Liver (tissue), 9 donors: ENCODE results near the gene ATP5PD. TPM values are rescaled to one million over a fixed set of nuclear protein-coding genes. Genes with fewer than 3 reads are reported as not detected.

Source experiments
- DNase-seq: peaks from one replicate; pipeline ENCODE4 v3.0.0-alpha.2; 2017; ENCODE audit warnings: low spot score
- H3K27ac ChIP-seq, 2 donors: one replicate each; pipeline ENCODE4 v1.7.0; 2013; ENCODE audit warnings: inconsistent platforms in 2 of 2, low read length in 2 of 2, control low read depth in 1 of 2, low read depth in 1 of 2, mild to moderate bottlenecking in 1 of 2
- H3K27me3 ChIP-seq, 4 donors: one replicate each; pipeline versions ENCODE4 v1.6.1 to v1.7.0; 2013; ENCODE audit warnings: low read length in 3 of 4, inconsistent platforms in 1 of 4, mild to moderate bottlenecking in 1 of 4, moderate library complexity in 1 of 4; ENCODE audit not compliant: control insufficient read depth in 4 of 4, insufficient read depth in 4 of 4
- H3K36me3 ChIP-seq, 4 donors: one replicate each; pipeline versions ENCODE4 v1.6.1 to v1.7.0; 2013; ENCODE audit warnings: low read length in 3 of 4, mild to moderate bottlenecking in 3 of 4, low read depth in 1 of 4, moderate library complexity in 1 of 4; ENCODE audit not compliant: control insufficient read depth in 4 of 4, insufficient read depth in 3 of 4
- H3K4me1 ChIP-seq, 4 donors: one replicate each; pipeline versions ENCODE4 v1.6.1 to v1.7.0; 2013; ENCODE audit warnings: low read length in 3 of 4, mild to moderate bottlenecking in 3 of 4, moderate library complexity in 1 of 4; ENCODE audit not compliant: control insufficient read depth in 4 of 4, insufficient read depth in 4 of 4
- H3K4me3 ChIP-seq, 3 donors: one replicate each; pipeline versions ENCODE4 v1.6.1 to v1.7.0; 2013; ENCODE audit warnings: low read length in 3 of 3, control low read depth in 1 of 3, low read depth in 1 of 3, mild to moderate bottlenecking in 1 of 3
- H3K9ac ChIP-seq, 2 donors: one replicate each; pipeline ENCODE4 v1.7.0; 2013; ENCODE audit warnings: low read length in 2 of 2, mild to moderate bottlenecking in 2 of 2, moderate library complexity in 2 of 2, control low read depth in 1 of 2, low read depth in 1 of 2
- H3K9me3 ChIP-seq, 4 donors: one replicate each; pipeline versions ENCODE4 v1.6.1 to v1.7.0; 2013; ENCODE audit warnings: low read length in 3 of 4; ENCODE audit not compliant: control insufficient read depth in 4 of 4
- ATF3 ChIP-seq: IDR thresholded peaks from 2 replicates; pipeline ENCODE4 v1.6.1; 2016; ENCODE audit warnings: antibody characterized with exemption
- CTCF ChIP-seq: fragments of 150-350 bp; IDR thresholded peaks from 2 replicates; pipeline ENCODE4 v1.5.1; 2017; ENCODE audit warnings: improper control_type of control experiment, low read depth, low read length; ENCODE audit not compliant: missing input control
- EGR1 ChIP-seq, 2 donors: IDR thresholded peaks; 2 replicates each; pipeline ENCODE4 v1.6.1; 2016 to 2018; ENCODE audit warnings: antibody characterized with exemption in 2 of 2, low read depth in 2 of 2
- FOXA2 ChIP-seq: IDR thresholded peaks from 2 replicates; pipeline ENCODE4 v1.6.1; 2016; ENCODE audit warnings: antibody characterized with exemption
- GABPA ChIP-seq, 2 donors: IDR thresholded peaks in 1 of 2; conservative IDR thresholded peaks in 1 of 2; 2 replicates each; pipeline ENCODE4 v1.6.1; 2016; ENCODE audit warnings: antibody characterized with exemption in 2 of 2, mild to moderate bottlenecking in 1 of 2, moderate library complexity in 1 of 2
- HNF4A ChIP-seq, 2 donors: conservative IDR thresholded peaks; 2 replicates each; pipeline ENCODE4 v1.6.1; 2016; ENCODE audit warnings: antibody characterized with exemption in 2 of 2, mild to moderate bottlenecking in 2 of 2
- HNF4G ChIP-seq: IDR thresholded peaks from 2 replicates; pipeline ENCODE4 v1.6.1; 2016; ENCODE audit warnings: antibody characterized with exemption
- JUND ChIP-seq, 2 donors: IDR thresholded peaks; 2 replicates each; pipeline ENCODE4 v1.6.1; 2016; ENCODE audit warnings: antibody characterized with exemption in 2 of 2
- MAX ChIP-seq: IDR thresholded peaks from 2 replicates; pipeline ENCODE4 v1.6.1; 2016; ENCODE audit warnings: antibody characterized with exemption
- NR2F2 ChIP-seq: IDR thresholded peaks from 2 replicates; pipeline ENCODE4 v1.6.1; 2016; ENCODE audit warnings: antibody characterized with exemption
- RAD21 ChIP-seq, 2 donors: IDR thresholded peaks; 2 replicates each; pipeline ENCODE4 v1.6.1; 2016; ENCODE audit warnings: antibody characterized with exemption in 2 of 2, mild to moderate bottlenecking in 2 of 2
- REST ChIP-seq: IDR thresholded peaks from 2 replicates; pipeline ENCODE4 v1.6.1; 2016; ENCODE audit warnings: antibody characterized with exemption, mild to moderate bottlenecking
- RXRA ChIP-seq, 2 donors: IDR thresholded peaks; 2 replicates each; pipeline ENCODE4 v1.6.1; 2017 to 2018; ENCODE audit warnings: antibody characterized with exemption in 2 of 2, mild to moderate bottlenecking in 1 of 2
- SP1 ChIP-seq: IDR thresholded peaks from 2 replicates; pipeline ENCODE4 v1.6.1; 2018; ENCODE audit warnings: antibody characterized with exemption, mild to moderate bottlenecking
- TAF1 ChIP-seq: conservative IDR thresholded peaks from 2 replicates; pipeline ENCODE4 v1.6.1; 2016; ENCODE audit warnings: antibody characterized with exemption, mild to moderate bottlenecking
- YY1 ChIP-seq: IDR thresholded peaks from 2 replicates; pipeline ENCODE4 v1.6.1; 2016; ENCODE audit warnings: antibody characterized with exemption, mild to moderate bottlenecking
- ZBTB33 ChIP-seq: IDR thresholded peaks from 2 replicates; pipeline ENCODE4 v1.6.1; 2016; ENCODE audit warnings: antibody characterized with exemption
- WGBS: extraction: QIAGEN DNeasy Blood & Tissue Kit; methylation state at CpG from one replicate; pipeline ENCODE4 v1.1.7; 2013; 5-methylcytosine and 5-hydroxymethylcytosine counted together
- polyA plus RNA-seq, 2 donors: library from polyadenylated mRNA; stranded (reverse) in 1 of 2; unstranded in 1 of 2; fragments of 200-250 nt in 1 of 2; fragments of >200 nt in 1 of 2; fragmentation: Nextera tagmentation in 1 of 2; extraction: Ambion mirVana in 1 of 2; gene quantifications; one replicate each; pipeline versions ENCODE4 v1.2.1 to v1.2.3, GENCODE V29; 2013 to 2015
- total RNA-seq, 2 donors: library from RNA; depleted of rRNA; stranded (reverse); fragments of >200 nt; gene quantifications; one replicate each; pipeline ENCODE4 v1.2.3, GENCODE V29; 2014
- donor health status: healthy.
- donor health status: healthy.
- donor health status: healthy.
- donor health status: healthy.
- donor health status: healthy.

The ATP5PD gene
- total and polyA plus RNA-seq, 4 donors, result 102 to 378 (median 184) TPM

- H3K4me3 ChIP-seq, result no peak overlapping the region
- DNase-seq, result no peak
- H3K4me1 ChIP-seq, result peaks cover 7 to 47% (median 38%) of the 10 kb centered on the region in 4 donors
- H3K36me3 ChIP-seq, result no peaks in the 10 kb centered on the region
- no peak for TF ChIP-seq ATF3
- no peak for TF ChIP-seq MAX
- TF ChIP-seq TAF1, result no peak
- TF ChIP-seq FOXA2, result no peak
- TF ChIP-seq NR2F2, result no peak
- no peak for TF ChIP-seq ZBTB33
- TF ChIP-seq EGR1 (IDR thresholded peaks at IDR 0.05; ENCODE audit: low read depth in 2 of 2), result no peak
- no peak for TF ChIP-seq SP1
- no peak for TF ChIP-seq CTCF
- no peak for TF ChIP-seq HNF4A (conservative IDR thresholded peaks at IDR 0.05)
- no peak for TF ChIP-seq JUND (IDR thresholded peaks at IDR 0.05)
- TF ChIP-seq REST, result no peak
- TF ChIP-seq GABPA (IDR thresholded peaks at IDR 0.05 in 1 of 2, conservative IDR thresholded peaks at IDR 0.05 in 1 of 2), result no peak
- H3K9me3 ChIP-seq, result no peaks in the 10 kb centered on the region
- no peaks in the 10 kb centered on the region for H3K27me3 ChIP-seq
- peak overlapping the region; percentile 90 to 92 for H3K27ac ChIP-seq
- WGBS, result 76% methylated on average over 8 of the region's 8 CpGs
- no peak overlapping the region for H3K9ac ChIP-seq
These were observed 32.2 kb upstream of the ATP5PD start for GRCh38 chr17:75079023-75079373.

GRCh38 chr17:75078284-75079022, 31.7 kb upstream of the ATP5PD start:
- Histone ChIP-seq H3K4me1 (peaks cover 7 to 47% (median 39%) of the 10 kb centered on the region in 4 donors), H3K4me3 (peak overlapping the region in 2 of 3 donors; percentile 36 to 59), H3K9me3 (no peaks in the 10 kb centered on the region), H3K9ac (peak overlapping the region in 1 of 2 donors; percentile 45), H3K36me3 (no peaks in the 10 kb centered on the region), H3K27ac (peak overlapping the region; percentile 90 to 92), H3K27me3 (no peaks in the 10 kb centered on the region)
- no peak for DNase-seq
- WGBS, result 50% methylated on average over 17 of the region's 17 CpGs
- TF ChIP-seq YY1 (no peak), GABPA (IDR thresholded peaks at IDR 0.05 in 1 of 2, conservative IDR thresholded peaks at IDR 0.05 in 1 of 2) (no peak), HNF4G (no peak), HNF4A (conservative IDR thresholded peaks at IDR 0.05) (no peak), RAD21 (IDR thresholded peaks at IDR 0.05) (no peak), SP1 (no peak), FOXA2 (no peak), ZBTB33 (no peak), RXRA (IDR thresholded peaks at IDR 0.05) (no peak), EGR1 (IDR thresholded peaks at IDR 0.05; ENCODE audit: low read depth in 2 of 2) (no peak), CTCF (no peak), MAX (no peak), ATF3 (no peak), TAF1 (no peak), NR2F2 (no peak)
